Measurements from ENCODE around the gene GPR157.

DNA sequence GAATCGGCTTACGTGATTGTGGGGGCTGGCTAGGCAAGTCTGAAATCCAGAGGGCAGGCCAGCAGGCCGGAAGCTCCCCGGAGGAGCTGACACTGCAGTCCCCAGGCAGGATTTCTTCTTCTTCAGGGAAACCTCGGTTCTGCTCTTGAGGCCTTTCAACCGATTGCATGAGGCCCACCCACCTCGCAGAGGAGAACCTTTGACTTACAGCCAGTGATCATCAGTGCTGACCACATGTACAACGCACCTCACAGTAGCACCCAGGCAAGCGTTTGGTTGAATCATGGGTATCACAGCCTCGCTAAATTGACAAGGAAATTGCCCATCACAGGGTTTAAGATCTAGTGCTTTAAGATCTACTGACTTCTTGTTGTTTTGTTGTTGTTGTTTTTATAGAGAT lies 23.6 kb upstream of the GPR157 start:
- TF ChIP-seq, protein P1, sequence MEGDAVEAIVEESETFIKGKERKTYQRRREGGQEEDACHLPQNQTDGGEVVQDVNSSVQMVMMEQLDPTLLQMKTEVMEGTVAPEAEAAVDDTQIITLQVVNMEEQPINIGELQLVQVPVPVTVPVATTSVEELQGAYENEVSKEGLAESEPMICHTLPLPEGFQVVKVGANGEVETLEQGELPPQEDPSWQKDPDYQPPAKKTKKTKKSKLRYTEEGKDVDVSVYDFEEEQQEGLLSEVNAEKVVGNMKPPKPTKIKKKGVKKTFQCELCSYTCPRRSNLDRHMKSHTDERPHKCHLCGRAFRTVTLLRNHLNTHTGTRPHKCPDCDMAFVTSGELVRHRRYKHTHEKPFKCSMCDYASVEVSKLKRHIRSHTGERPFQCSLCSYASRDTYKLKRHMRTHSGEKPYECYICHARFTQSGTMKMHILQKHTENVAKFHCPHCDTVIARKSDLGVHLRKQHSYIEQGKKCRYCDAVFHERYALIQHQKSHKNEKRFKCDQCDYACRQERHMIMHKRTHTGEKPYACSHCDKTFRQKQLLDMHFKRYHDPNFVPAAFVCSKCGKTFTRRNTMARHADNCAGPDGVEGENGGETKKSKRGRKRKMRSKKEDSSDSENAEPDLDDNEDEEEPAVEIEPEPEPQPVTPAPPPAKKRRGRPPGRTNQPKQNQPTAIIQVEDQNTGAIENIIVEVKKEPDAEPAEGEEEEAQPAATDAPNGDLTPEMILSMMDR (IDR thresholded peaks at IDR 0.05; ENCODE audit: borderline replicate concordance, extremely low read depth, low read length, poor library complexity, severe bottlenecking): no peak
- no peak for TF ChIP-seq EZH2 (IDR thresholded peaks at IDR 0.05; ENCODE audit: borderline replicate concordance, low read depth, low read length, severe bottlenecking)

Data from DND-41 (cell line).